ENCODE data around the gene TRIM24. TPM values are rescaled to one million over a fixed set of nuclear protein-coding genes. Genes with fewer than 3 reads are reported as not detected.

TRIM24 gene
- total and polyA plus RNA-seq, 2 of the 13 experiments (the other 11 are each of a cell fraction or from before 2014, with no cell fraction given), result 100 to 106 TPM

DNA sequence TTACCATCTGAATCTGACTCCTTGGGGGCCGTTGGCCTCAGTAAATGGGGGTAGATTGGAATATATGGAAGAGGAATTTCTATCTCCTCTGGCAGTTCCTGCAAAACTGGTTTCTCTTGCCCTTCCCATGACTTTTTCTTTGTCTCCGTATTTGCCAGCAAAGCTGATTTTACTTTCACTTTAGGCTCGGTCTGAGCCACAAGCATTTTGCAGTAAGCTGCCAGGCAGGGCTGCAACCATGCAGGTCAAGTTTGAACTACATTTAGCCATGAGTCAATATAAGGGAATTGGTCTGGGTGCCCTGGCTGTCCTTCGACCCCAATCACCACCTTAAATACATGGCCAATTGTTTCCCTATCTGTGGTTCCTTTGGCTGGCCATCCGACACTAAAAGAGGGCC, 104.3 kb downstream of the TRIM24 start (continued):
- TF ChIP-seq, protein P1, sequence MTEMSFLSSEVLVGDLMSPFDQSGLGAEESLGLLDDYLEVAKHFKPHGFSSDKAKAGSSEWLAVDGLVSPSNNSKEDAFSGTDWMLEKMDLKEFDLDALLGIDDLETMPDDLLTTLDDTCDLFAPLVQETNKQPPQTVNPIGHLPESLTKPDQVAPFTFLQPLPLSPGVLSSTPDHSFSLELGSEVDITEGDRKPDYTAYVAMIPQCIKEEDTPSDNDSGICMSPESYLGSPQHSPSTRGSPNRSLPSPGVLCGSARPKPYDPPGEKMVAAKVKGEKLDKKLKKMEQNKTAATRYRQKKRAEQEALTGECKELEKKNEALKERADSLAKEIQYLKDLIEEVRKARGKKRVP (CRISPR knock-in tag; IDR thresholded peaks at IDR 0.05), result no peak
- no peak for TF ChIP-seq FOXK2 (IDR thresholded peaks at IDR 0.05)
- TF ChIP-seq ZNF772 (CRISPR knock-in tag; IDR thresholded peaks at IDR 0.05), result no peak
- no peak for TF ChIP-seq PAF1 (CRISPR knock-in tag; IDR thresholded peaks at IDR 0.05)
- no peak for TF ChIP-seq NFKBIZ (CRISPR knock-in tag; IDR thresholded peaks at IDR 0.05)
- TF ChIP-seq, protein P2, sequence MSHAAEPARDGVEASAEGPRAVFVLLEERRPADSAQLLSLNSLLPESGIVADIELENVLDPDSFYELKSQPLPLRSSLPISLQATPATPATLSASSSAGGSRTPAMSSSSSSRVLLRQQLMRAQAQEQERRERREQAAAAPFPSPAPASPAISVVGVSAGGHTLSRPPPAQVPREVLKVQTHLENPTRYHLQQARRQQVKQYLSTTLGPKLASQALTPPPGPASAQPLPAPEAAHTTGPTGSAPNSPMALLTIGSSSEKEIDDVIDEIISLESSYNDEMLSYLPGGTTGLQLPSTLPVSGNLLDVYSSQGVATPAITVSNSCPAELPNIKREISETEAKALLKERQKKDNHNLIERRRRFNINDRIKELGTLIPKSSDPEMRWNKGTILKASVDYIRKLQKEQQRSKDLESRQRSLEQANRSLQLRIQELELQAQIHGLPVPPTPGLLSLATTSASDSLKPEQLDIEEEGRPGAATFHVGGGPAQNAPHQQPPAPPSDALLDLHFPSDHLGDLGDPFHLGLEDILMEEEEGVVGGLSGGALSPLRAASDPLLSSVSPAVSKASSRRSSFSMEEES (CRISPR knock-in tag; IDR thresholded peaks at IDR 0.05), result no peak
- TF ChIP-seq, protein P3, sequence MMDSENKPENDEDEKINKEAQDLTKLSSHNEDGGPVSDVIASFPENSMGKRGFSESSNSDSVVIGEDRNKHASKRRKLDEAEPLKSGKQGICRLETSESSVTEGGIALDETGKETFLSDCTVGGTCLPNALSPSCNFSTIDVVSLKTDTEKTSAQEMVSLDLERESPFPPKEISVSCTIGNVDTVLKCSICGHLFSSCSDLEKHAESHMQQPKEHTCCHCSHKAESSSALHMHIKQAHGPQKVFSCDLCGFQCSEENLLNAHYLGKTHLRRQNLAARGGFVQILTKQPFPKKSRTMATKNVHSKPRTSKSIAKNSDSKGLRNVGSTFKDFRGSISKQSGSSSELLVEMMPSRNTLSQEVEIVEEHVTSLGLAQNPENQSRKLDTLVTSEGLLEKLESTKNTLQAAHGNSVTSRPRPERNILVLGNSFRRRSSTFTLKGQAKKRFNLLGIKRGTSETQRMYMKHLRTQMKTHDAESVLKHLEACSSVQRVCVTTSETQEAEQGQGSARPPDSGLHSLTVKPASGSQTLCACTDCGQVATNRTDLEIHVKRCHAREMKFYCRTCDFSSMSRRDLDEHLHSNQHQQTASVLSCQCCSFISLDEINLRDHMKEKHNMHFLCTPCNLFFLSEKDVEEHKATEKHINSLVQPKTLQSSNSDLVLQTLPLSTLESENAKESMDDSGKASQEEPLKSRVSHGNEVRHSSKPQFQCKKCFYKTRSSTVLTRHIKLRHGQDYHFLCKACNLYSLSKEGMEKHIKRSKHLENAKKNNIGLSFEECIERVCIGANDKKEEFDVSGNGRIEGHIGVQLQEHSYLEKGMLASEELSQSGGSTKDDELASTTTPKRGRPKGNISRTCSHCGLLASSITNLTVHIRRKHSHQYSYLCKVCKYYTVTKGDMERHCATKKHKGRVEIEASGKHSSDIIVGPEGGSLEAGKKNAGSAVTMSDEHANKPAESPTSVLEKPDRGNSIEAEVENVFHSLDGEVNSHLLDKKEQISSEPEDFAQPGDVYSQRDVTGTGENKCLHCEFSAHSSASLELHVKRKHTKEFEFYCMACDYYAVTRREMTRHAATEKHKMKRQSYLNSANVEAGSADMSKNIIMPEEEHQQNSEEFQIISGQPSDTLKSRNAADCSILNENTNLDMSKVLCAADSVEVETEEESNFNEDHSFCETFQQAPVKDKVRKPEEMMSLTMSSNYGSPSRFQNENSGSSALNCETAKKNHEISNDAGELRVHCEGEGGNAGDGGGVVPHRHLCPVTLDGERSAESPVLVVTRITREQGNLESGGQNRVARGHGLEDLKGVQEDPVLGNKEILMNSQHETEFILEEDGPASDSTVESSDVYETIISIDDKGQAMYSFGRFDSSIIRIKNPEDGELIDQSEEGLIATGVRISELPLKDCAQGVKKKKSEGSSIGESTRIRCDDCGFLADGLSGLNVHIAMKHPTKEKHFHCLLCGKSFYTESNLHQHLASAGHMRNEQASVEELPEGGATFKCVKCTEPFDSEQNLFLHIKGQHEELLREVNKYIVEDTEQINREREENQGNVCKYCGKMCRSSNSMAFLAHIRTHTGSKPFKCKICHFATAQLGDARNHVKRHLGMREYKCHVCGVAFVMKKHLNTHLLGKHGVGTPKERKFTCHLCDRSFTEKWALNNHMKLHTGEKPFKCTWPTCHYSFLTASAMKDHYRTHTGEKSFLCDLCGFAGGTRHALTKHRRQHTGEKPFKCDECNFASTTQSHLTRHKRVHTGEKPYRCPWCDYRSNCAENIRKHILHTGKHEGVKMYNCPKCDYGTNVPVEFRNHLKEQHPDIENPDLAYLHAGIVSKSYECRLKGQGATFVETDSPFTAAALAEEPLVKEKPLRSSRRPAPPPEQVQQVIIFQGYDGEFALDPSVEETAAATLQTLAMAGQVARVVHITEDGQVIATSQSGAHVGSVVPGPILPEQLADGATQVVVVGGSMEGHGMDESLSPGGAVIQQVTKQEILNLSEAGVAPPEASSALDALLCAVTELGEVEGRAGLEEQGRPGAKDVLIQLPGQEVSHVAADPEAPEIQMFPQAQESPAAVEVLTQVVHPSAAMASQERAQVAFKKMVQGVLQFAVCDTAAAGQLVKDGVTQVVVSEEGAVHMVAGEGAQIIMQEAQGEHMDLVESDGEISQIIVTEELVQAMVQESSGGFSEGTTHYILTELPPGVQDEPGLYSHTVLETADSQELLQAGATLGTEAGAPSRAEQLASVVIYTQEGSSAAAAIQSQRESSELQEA (CRISPR knock-in tag; IDR thresholded peaks at IDR 0.05; ENCODE audit: not compliant biosample characterization), result no peak
- TF ChIP-seq ATF1 (CRISPR knock-in tag; IDR thresholded peaks at IDR 0.05), result no peak
- TF ChIP-seq ZNF496 (CRISPR knock-in tag; IDR thresholded peaks at IDR 0.05; ENCODE audit: insufficient replicate concordance), result no peak
- TF ChIP-seq, protein P4, sequence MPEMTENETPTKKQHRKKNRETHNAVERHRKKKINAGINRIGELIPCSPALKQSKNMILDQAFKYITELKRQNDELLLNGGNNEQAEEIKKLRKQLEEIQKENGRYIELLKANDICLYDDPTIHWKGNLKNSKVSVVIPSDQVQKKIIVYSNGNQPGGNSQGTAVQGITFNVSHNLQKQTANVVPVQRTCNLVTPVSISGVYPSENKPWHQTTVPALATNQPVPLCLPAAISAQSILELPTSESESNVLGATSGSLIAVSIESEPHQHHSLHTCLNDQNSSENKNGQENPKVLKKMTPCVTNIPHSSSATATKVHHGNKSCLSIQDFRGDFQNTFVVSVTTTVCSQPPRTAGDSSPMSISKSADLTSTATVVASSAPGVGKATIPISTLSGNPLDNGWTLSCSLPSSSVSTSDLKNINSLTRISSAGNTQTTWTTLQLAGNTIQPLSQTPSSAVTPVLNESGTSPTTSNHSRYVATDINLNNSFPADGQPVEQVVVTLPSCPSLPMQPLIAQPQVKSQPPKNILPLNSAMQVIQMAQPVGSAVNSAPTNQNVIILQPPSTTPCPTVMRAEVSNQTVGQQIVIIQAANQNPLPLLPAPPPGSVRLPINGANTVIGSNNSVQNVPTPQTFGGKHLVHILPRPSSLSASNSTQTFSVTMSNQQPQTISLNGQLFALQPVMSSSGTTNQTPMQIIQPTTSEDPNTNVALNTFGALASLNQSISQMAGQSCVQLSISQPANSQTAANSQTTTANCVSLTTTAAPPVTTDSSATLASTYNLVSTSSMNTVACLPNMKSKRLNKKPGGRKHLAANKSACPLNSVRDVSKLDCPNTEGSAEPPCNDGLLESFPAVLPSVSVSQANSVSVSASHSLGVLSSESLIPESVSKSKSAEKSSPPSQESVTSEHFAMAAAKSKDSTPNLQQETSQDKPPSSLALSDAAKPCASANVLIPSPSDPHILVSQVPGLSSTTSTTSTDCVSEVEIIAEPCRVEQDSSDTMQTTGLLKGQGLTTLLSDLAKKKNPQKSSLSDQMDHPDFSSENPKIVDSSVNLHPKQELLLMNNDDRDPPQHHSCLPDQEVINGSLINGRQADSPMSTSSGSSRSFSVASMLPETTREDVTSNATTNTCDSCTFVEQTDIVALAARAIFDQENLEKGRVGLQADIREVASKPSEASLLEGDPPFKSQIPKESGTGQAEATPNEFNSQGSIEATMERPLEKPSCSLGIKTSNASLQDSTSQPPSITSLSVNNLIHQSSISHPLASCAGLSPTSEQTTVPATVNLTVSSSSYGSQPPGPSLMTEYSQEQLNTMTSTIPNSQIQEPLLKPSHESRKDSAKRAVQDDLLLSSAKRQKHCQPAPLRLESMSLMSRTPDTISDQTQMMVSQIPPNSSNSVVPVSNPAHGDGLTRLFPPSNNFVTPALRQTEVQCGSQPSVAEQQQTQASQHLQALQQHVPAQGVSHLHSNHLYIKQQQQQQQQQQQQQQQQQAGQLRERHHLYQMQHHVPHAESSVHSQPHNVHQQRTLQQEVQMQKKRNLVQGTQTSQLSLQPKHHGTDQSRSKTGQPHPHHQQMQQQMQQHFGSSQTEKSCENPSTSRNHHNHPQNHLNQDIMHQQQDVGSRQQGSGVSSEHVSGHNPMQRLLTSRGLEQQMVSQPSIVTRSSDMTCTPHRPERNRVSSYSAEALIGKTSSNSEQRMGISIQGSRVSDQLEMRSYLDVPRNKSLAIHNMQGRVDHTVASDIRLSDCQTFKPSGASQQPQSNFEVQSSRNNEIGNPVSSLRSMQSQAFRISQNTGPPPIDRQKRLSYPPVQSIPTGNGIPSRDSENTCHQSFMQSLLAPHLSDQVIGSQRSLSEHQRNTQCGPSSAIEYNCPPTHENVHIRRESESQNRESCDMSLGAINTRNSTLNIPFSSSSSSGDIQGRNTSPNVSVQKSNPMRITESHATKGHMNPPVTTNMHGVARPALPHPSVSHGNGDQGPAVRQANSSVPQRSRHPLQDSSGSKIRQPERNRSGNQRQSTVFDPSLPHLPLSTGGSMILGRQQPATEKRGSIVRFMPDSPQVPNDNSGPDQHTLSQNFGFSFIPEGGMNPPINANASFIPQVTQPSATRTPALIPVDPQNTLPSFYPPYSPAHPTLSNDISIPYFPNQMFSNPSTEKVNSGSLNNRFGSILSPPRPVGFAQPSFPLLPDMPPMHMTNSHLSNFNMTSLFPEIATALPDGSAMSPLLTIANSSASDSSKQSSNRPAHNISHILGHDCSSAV (CRISPR knock-in tag; IDR thresholded peaks at IDR 0.05; ENCODE audit: borderline replicate concordance), result no peak
- TF ChIP-seq KDM2A (CRISPR knock-in tag; IDR thresholded peaks at IDR 0.05; ENCODE audit: borderline replicate concordance, low read depth), result no peak
